H1 (cell line): ENCODE measurements around the gene GRIK1. TPM values are rescaled to one million over a fixed set of nuclear protein-coding genes. Genes with fewer than 3 reads are reported as not detected.

Experiments
- CEBPB ChIP-seq: IDR thresholded peaks from 2 replicates; pipeline ENCODE4 v1.6.1; 2012; ENCODE audit warnings: low read depth, low read length
- CTBP2 ChIP-seq: IDR thresholded peaks from 2 replicates; pipeline ENCODE4 v1.7.0; 2011; ENCODE audit warnings: borderline replicate concordance, mild to moderate bottlenecking, moderate library complexity, mixed read lengths, low read length; ENCODE audit not compliant: insufficient read depth, insufficient read length
- E2F6 ChIP-seq: IDR thresholded peaks from 2 replicates; pipeline ENCODE4 v1.6.1; 2012; ENCODE audit warnings: inconsistent platforms
- EP300 ChIP-seq, 2 experiments: IDR thresholded peaks; 1 replicate in 1 of 2; 2 replicates in 1 of 2; pipeline ENCODE4 v1.6.1; 2011 to 2012; ENCODE audit warnings: low read depth in 2 of 2, low read length in 2 of 2, mild to moderate bottlenecking in 2 of 2, borderline replicate concordance in 1 of 2, inconsistent platforms in 1 of 2, moderate library complexity in 1 of 2
- HDAC2 ChIP-seq, 2 experiments: fragments of 300-600 bp in 1 of 2; sonication (generic) in 1 of 2; IDR thresholded peaks; 2 replicates each; pipeline ENCODE4 v1.6.1; 2011 to 2012; ENCODE audit warnings: low read depth in 2 of 2, low read length in 2 of 2, mild to moderate bottlenecking in 2 of 2, moderate library complexity in 2 of 2, borderline replicate concordance in 1 of 2, inconsistent platforms in 1 of 2
- KDM5A ChIP-seq: fragments of 200-600 bp; IDR thresholded peaks from 2 replicates; pipeline ENCODE4 v1.7.1; 2012; ENCODE audit warnings: mild to moderate bottlenecking, low read length, inconsistent platforms, mixed read lengths
- NANOG ChIP-seq: IDR thresholded peaks from 2 replicates; pipeline ENCODE4 v1.6.1; 2011; ENCODE audit warnings: low read length, low read depth, mild to moderate bottlenecking, inconsistent platforms; ENCODE audit not compliant: insufficient read depth, poor library complexity, severe bottlenecking
- SRF ChIP-seq: IDR thresholded peaks from 2 replicates; pipeline ENCODE4 v1.6.1; 2011; ENCODE audit warnings: mild to moderate bottlenecking, low read depth, low read length, moderate library complexity
- SUZ12 ChIP-seq: fragments of 200-600 bp; sonication (generic); IDR thresholded peaks from 2 replicates; pipeline ENCODE4 v1.6.1; 2012; ENCODE audit warnings: mild to moderate bottlenecking, inconsistent platforms, low read length, moderate library complexity, mixed read lengths
- TAF1 ChIP-seq: IDR thresholded peaks from 2 replicates; pipeline ENCODE4 v1.6.1; 2011; ENCODE audit warnings: mild to moderate bottlenecking, low read depth, low read length
- USF2 ChIP-seq: IDR thresholded peaks from 2 replicates; pipeline ENCODE4 v1.6.1; 2011; ENCODE audit warnings: low read length, improper control_type of control experiment
- polyA plus RNA-seq, 7 experiments: library from polyadenylated mRNA; depleted of rRNA in 3 of 7; stranded (reverse) in 5 of 7; unstranded in 2 of 7; fragments of >200 nt in 5 of 7; fragments of 200-250 nt in 2 of 7; gene quantifications; 1 replicate in 5 of 7; 2 replicates in 1 of 7; 4 replicates in 1 of 7; pipeline versions ENCODE4 v1.2.1 to v1.2.3, GENCODE V29; 2011 to 2013; ENCODE audit warnings: missing spikeins in 2 of 7, mixed read lengths in 2 of 7
- total RNA-seq: library from RNA; stranded (reverse); fragmentation: NEBNext Ultra II Directional; extraction: Animal tissue kit (Norgen Biotek cat#: 25700); gene quantifications from 2 replicates; pipeline ENCODE4 v1.2.1, GENCODE V29; 2021

GRIK1 gene
- total and polyA plus RNA-seq, 2 of the 8 experiments (the other 6 are each of a cell fraction or from before 2014, with no cell fraction given), result 0.11 to 0.32 TPM

- TF ChIP-seq HDAC2 (IDR thresholded peaks at IDR 0.05; ENCODE audit: borderline replicate concordance in 1 of 2, low read depth in 2 of 2, low read length in 2 of 2) (no peak), CEBPB (no peak), KDM5A (no peak), E2F6 (no peak), NANOG (no peak), EP300 (IDR thresholded peaks at IDR 0.05; ENCODE audit: borderline replicate concordance in 1 of 2, low read depth in 2 of 2, low read length in 2 of 2) (no peak), SRF (no peak), SUZ12 (no peak), CTBP2 (no peak), USF2 (no peak), TAF1 (no peak)
- TF ChIP-seq, all 59 proteins: peak for 0
These were observed 13.9 kb upstream of the GRIK1 start (continued) for GRCh38 chr21:29953690-29954089.
